AG20443 (cell line): ENCODE data around the gene EPHX1.

Experiments
- DNase-seq: peaks from one replicate; pipeline ENCODE4 v3.0.0; 2012; ENCODE audit warnings: low spot score, mixed read lengths

EPHX1 gene

DNA sequence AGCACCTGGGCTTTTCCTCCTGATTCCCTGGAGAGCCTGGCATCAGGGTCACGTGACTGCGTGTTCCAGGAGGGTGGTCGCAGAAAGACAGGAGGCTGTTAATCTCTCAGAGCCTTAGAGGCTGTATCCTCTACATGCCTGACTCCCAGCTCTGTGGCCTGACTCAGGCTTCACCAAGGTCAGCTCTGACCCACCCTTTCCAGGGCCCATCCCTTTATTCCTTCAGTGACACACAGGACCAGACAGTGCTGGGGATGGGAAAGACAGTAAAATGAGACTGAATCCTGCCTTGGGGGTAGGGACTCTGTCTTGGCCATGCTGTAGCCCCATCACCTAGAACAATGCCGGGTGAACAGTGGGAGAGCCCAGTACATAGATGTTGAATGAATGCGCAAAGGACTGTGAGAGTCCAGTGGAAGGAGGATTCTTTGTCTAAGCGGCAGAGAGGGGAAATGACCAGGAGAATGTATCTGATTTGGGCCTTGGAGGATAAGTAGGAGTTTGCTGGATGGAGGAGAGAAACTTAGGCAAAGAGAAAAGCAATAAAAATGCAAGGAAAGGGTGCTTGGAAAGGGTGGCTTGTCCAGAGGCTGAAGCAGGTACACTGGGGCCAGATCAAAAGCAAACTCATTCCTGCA lies 33.0 kb downstream of the EPHX1 start:
- no peak for DNase-seq

DNA sequence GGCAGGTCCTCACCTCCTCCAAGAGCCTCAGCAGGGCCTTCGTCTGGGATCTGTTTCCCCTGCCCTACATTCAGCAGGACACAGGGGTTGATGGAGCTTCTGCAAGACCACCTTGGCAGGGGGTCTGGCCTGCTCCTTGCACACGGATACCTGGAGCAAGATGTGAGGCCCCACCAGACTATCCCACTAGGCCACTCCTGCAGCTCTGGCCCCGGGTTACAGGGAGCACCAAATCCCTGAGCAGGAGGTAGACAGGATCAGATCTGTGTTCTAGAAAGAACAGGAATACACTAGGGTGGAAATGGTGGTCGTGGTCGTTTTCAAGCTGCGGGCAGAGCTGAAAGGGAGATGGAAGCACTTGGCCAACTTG lies 33.5 kb downstream of the EPHX1 start:
- no peak for DNase-seq

DNA sequence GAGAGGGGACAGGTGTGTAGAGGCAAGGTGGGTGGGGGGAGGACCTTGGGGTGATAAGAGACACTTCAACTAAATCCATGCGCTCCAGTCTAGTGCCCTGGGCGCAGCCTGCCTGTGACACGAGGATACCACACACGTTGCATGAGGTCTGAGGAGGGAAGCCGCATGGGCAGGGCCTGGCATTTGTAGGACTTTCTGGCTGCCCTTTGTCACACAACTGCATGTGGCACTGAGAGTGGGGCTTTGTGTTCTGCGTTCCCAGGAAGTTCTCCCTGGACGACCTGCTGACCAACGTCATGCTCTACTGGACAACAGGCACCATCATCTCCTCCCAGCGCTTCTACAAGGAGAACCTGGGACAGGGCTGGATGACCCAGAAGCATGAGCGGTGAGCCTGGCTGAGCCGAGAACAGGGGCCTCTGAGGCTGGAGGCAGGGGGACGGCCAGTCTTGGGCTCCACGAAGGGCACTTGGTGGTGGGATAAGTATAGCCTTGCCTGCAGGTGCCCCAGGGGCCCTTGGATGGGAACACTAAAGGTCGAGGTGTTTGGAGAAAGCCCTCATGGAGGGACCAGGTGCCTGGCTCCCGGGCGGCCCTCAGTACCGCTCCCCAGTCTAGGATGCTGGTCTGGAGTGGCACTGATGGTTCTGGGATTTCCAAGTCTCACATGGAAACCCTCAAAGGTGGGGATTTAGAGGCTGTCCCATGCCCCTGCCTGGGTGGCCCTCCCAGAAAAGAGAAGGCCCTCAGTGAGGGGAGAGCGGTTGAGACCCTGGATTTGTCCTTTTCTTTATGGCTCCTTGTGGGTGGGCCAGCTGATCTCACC lies 34.5 kb downstream of the EPHX1 start:
- no peak for DNase-seq

DNA sequence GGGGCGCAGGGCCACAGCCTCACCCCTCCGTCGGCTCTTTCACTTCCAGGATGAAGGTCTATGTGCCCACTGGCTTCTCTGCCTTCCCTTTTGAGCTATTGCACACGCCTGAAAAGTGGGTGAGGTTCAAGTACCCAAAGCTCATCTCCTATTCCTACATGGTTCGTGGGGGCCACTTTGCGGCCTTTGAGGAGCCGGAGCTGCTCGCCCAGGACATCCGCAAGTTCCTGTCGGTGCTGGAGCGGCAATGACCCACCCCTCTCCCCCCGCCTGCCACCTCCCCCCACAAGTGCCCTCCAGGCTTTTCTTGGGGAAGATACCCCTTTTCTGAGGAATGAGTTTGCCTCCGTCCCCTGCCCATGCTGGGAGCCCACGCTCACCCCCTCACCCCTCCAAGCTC lies 35.2 kb downstream of the EPHX1 start:
- DNase-seq = no peak

DNA sequence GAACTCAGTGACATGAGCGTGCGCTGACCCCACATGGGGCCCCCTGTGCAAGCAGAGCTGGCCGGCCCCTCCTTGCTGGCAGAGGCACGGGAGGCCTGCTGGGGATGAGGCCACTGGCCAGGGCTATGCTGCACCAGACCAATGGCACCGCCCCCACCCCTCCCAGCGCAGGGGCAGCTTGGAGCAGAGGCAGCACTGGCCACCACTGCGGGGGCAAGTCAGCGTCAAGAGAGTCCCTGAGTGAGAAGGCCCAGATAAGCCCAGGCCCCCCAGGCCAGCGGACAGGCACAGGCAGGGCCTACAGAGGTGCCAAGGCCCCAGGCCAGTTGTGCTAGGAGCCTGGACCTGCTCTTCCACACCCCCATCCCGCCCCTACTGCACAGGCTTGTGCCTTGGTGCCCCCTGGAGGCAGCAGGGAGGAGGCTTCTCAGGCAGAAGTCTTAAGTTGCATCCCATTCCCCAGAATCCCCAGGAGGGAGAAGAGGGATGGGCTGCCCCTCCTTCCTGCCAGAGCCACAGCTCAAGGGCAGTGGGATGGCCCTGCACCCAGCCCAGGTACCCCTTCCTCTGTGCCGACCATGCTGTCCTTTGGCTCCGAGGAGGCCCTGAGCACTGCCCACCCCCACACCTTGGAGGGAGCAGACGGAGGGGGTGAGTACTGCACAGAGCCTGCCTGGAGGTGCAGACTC lies 35.8 kb downstream of the EPHX1 start:
- DNase-seq = peak; percentile 88

DNA sequence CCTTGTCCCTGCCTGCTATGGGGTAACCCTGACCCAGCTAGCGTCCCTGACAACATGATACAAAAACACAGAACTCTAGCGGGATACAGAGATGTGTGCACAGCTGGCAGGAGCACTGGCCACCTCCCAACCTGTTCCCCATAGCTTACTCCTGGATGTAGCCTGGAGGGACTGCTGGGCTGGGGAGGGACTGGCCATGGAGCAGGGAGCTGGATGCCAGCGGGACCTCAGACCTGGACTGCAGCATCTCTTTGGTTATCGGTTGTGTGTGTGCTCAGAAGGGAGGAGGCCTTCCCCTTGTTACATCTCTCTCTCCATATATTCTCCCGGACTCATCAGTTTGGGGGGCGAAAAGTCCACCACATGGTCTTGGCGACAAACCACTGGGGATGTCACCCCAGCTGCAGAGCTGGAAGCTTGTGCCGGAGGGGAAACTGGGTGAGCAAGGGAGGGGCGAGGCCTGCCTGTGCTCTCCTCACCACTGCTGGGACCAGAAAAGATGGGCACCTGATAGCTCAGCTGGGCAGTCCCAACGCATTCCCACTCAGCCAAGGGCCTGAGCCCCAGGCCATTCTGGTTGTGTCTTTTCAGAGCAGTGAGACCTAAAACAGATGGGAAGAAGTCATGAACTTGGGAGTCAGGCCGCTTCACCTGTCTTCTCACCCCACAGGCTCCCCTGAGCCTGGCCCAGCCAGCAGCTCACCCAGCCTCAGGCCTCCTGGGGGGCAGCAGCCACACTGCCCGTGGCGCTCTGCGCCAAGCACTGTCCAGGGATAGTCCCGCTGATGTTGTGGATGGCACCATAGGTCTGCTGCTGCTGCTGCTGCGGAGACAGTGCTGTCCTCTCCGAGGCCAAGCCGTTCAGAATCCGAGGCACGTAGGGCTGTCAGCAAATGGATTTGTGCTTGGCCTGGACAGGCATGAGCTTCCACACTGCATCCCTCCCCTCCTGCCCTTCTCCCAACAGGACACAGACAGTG lies 36.7 kb downstream of the EPHX1 start:
- DNase-seq = no peak

DNA sequence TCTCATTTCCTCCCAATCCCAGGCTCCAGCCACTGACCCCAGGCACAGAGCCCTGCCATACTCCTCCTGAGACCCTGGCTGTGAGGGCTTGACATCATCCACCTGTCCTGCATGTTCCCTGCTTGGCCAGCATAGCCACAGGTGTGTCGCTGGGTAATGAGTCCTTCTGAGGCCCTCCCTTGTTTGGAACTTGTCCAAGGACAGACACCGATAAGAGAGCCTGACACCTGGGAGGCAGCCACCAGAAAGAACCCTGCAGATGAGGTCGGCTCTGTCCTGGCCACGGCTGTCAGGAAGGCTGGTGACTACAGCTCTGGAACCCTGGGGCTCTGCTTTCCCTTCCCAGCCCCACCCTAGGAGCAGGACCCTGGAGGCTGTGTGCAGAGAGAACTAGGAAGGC lies 37.7 kb downstream of the EPHX1 start:
- no peak for DNase-seq

DNA sequence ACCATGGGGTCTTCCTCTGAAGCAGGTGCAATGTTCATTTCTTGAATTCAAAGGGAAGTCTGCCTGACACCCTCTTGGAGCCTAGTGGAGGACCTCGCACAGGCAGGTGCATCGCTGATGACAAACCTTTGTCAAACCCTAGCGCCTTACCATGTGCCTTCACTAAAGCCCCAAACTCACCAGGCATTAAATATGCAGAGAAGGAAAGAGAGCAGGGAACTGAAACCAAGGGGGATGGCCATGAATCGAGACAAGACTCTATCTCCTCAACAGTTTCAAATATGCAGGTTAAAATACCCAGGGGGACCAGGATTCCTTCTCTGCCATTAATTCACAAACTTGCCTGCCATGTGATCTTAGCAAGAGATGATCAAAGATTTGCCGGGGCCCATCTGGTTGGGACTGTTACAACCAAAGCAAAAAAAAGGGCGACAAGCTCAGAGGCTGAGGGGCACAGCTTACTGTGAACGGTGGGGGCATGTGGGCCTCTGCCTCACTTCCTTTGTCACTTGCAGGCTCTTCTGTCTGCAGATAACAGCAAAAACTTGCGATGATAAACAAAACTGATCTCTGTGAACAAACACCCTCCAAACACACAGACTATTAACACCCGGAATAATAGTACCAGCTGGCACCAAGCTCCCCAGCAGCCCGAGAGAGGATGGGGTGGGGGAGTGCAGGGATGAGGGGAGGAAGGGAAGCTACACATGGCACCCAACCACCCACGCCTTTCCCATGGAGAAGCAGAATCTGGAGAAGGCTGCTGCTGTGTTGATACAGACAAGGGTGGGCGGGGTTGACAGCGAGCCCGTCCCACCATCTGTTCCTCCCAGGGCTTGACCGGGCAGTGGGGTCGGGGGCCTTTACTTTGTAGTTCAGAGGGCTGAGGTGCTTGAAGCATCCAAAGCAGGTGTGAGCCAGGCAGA lies 38.4 kb downstream of the EPHX1 start:
- no peak for DNase-seq

DNA sequence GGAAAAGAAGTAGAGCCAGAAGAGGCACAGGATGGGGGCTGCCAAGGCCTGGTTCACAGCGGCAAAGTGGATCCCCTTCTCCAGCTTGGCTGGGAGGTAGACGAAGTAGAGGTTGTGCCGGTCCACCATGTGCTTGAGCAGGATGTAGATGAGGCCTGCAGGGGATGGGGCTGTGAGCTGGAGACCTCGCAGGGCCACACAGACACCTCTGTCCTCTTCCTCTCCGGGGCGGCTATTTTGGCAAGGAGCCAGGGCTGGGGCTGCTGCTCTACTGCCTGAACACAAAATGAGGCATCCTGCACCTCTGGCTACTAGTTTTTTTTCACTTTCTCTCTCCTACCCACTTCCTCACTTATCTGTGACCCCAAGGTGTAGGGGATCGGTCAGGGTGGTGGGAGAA lies 40.0 kb downstream of the EPHX1 start:
- no peak for DNase-seq

DNA sequence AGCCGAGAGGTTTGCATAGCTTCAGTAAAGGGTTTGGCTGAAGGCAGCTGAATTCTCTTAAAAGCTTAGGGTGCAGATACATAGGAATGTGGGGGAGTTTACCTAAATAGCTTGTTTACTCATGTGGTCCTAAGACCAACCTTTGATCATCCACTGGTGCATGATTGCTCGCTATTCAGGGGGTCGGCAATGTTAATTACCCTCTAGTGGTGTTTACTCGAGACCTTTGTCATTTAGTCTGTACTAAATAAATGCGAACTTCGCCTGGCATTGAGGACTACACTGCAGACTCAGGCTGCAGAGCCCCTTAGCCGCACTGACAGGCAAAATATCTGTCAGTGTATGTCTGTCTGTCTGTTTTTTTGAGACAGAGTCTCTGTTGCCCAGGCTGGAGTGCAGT lies 40.4 kb downstream of the EPHX1 start:
- no peak for DNase-seq

DNA sequence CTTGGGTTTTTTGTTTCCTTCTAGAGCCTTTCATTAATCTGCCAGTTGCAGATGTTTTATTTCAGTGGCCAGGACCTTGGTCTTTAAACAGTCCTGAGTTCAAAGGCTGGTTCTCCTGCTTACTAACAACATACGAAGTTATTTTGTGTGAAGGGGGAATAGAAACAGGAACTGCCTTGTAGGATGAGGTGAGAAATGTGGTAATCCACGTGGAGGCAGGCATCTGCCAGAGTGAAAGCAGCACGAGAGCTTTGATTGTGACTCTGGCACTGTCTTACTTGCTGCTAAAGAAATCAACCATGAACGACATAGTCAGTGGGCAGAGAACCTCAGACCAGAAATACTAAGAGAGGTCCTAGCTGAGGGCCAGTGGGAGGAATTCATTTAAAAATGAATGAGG lies 41.9 kb downstream of the EPHX1 start:
- DNase-seq = no peak

DNA sequence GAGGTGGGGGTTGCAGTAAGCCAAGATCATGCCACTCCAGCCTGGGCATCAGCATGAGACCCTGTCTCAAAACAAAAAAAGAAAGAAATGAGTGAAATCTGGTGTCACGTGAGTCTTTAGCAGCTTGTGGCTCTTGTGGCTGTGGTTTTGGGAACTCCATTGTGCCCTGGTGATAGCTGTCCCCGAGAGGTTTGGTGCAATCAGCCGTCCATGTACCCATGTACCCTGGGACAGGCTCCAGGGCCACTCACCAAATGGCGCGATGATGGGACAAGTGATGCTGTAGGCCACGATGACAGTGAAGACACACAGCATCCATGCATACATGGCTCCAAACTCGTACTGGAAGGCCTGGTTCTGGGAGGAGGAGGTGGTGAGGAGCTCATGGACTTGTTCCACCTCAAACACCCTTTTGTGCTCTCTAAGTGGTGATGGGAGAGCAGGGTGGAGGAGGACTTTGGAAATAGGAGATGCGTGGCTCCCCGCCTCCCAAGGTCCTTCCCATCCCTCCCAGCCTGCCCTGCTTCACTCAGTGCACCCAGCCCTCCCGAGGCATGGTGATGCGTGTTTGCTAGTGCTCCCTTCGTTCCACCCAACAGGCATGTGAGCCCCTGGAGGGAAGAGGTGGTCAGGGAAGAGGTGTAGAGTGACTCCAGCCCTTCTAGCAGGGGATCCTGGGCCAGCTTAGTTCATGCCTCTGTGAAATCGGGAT lies 42.6 kb downstream of the EPHX1 start:
- no peak for DNase-seq

DNA sequence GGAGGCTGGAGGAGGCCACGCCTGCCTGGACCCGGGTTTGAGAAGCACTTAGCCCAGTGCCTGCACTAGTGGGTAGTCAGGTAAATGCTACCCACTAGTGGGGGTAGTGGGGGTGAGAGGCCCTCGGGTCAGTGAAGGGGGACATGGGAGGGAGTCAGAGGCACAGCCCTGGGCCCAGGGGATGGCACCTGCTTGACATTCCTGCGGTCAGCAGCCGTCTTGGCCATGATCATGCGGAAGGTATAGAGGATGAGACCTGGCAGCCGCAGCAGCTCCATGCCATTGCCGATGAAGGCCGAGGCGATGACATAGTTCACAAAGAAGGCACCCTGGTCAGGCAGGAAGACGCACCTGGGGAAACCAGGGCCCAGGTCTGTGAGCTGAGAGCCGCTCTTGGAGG lies 43.5 kb downstream of the EPHX1 start:
- DNase-seq = no peak

DNA sequence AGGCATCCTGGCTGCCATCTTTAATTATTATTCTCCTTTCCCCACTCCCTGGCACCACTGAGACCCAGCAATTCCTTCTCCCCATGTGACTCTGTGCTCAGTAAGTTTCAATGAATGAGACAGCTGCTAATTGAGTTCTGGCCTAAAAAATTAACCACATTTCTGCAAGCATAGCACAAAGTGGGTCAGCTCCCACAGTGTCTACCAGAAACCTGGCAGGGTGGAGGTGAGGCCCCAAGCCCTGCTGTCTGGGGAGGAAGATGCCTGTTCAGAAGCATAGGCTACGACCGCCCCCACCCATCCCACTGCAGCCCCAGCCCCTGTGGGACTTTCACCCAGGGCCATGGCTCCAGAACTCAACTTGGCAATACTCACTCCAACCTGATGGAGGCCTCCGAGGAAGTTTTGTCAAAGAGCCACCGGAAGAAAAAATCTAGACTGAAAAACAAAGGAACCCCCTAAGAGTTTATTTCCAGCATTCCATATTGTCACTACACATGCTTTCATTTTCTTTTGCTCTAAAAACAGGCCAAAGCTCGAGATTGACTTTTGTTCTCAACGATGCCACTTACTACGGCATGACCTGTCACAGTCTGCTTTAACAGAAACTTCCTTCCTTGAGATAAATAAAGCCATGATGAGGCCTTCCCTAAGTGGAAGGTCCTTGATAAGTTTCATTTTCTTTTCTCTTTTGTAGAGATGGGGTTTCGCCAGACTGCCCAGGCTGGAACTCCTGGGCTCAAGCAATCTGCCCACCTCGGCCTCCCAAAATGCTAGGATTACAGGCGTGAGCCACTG lies 45.8 kb downstream of the EPHX1 start:
- DNase-seq = no peak

DNA sequence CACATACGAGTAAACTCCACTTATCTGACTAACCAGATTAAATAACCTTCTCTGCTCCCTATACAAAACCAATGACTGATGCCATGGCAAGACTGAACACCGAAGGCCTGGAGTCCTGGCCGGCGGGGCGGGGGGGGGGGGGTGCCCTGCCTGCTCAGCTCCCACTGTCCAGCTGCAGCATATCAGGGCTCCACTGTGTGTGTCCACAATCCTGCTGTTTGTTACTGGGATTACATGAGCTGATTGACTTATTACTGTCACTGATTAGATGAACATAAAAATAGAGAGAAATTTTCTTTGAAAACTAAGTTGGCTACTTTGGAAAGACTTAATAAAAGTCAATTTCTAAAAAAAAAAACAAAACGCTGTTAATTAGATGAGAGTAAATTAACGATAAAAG lies 47.3 kb downstream of the EPHX1 start:
- DNase-seq = no peak

DNA sequence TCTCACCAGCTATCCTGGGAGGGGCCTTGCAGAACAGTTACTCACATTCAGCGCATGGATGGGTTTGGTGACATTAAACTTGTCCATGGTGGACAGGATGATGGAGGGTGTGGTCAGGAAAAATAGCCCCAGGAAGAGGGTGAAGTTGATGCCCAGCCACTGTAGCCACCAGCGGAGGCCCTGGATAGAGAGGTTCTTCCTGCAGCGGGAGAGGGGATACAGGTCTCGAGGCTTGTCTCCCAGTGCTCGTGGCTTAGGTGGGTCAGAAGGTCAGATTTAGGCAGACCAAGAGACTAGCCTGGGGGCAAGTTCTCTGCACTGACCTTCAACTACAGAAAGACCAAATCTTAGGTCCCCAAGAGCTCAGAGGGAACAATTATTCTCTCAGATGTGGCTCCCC lies 49.2 kb downstream of the EPHX1 start:
- DNase-seq = no peak

DNA sequence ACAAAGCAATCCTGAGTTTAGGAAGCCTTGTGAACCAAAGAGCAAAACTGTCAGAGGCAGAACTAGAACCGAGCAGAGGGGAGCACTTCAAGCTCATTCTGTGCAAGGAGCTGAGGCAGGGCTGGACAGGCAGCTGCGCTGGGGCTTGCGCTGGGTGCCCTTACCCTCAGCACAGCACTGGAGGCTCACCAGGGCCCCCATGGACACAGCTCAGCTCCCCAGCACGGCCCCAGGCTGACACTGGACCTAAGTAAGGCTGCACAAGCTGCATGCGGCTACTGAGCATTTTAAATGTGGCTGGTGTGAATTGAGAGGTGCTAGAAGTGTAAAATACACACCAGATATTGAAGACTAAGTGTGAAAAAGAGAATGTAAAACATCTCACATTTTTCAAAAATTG lies 50.2 kb downstream of the EPHX1 start:
- no peak for DNase-seq

DNA sequence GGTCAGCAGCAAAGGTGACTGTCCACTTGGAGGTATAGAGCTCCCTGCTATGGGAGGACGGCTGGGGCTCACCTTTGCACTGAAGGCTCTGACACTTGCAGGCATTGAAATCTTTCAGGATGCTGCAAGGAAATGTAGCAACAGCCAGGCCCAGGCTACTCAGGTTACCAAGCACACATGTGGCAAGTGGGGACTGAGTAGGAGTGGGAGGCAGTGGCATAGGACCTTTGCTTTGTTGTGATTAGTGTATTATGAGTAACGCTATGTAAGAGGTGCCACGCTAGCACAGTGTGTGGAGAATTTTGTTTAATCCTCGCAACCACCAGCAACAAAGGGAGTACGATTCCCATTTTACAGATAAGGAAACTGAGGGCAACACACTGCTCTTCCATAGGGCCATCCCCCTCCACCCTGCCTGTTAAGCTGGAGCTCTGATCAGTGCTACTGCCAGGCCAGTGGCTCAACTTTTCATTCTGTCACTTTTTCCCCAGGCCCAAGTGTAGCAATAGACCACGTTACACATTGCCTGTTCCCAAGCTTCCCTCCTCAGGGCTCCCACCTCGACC lies 51.0 kb downstream of the EPHX1 start:
- no peak for DNase-seq
